ENCODE measurements around the gene KRTAP19-8.

GRCh38 chr21:31018232-31018631 lies 20.0 kb downstream of the KRTAP19-8 start:
- TF ChIP-seq, protein P1, sequence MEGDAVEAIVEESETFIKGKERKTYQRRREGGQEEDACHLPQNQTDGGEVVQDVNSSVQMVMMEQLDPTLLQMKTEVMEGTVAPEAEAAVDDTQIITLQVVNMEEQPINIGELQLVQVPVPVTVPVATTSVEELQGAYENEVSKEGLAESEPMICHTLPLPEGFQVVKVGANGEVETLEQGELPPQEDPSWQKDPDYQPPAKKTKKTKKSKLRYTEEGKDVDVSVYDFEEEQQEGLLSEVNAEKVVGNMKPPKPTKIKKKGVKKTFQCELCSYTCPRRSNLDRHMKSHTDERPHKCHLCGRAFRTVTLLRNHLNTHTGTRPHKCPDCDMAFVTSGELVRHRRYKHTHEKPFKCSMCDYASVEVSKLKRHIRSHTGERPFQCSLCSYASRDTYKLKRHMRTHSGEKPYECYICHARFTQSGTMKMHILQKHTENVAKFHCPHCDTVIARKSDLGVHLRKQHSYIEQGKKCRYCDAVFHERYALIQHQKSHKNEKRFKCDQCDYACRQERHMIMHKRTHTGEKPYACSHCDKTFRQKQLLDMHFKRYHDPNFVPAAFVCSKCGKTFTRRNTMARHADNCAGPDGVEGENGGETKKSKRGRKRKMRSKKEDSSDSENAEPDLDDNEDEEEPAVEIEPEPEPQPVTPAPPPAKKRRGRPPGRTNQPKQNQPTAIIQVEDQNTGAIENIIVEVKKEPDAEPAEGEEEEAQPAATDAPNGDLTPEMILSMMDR (IDR thresholded peaks at IDR 0.05): no peak
- no peak for TF ChIP-seq POLR2A (IDR thresholded peaks at IDR 0.05)
